Fibroblast of lung (primary cell): ENCODE measurements around the gene CBX1.

ENCODE experiments used
- CTCF ChIP-seq, 2 donors: IDR thresholded peaks in 1 of 2; conservative IDR thresholded peaks in 1 of 2; 1 replicate in 1 of 2; 2 replicates in 1 of 2; pipeline ENCODE4 v1.5.1; 2011 to 2012; ENCODE audit warnings: low read length in 2 of 2, control low read depth in 1 of 2, inconsistent platforms in 1 of 2, low read depth in 1 of 2, mild to moderate bottlenecking in 1 of 2
- EZH2 ChIP-seq: IDR thresholded peaks from 2 replicates; pipeline ENCODE4 v1.5.1; 2012; ENCODE audit warnings: low read length, control low read depth, mild to moderate bottlenecking; ENCODE audit errors: missing control alignments

- no peak for TF ChIP-seq CTCF (conservative IDR thresholded peaks at IDR 0.05 in 1 of 2, IDR thresholded peaks at IDR 0.05 in 1 of 2; ENCODE audit: low read depth in 1 of 2, low read length in 2 of 2)
- TF ChIP-seq EZH2 = no peak
These were observed 919 bp upstream of the CBX1 start for GRCh38 chr17:48102043-48102750.
